Kidney (tissue), 14 donors: ENCODE data around the gene AIFM3. TPM values are rescaled to one million over a fixed set of nuclear protein-coding genes. Genes with fewer than 3 reads are reported as not detected.

Experiments
- DNase-seq, 5 donors: peaks; one replicate each; pipeline ENCODE4 v3.0.0-alpha.2; 2013 to 2020
- FAIRE-seq: peaks from 2 replicates; lab custom pipeline; 2012; peaks lifted over from hg19 to GRCh38; lab: Jason Lieb, UNC
- H3K27ac ChIP-seq, 2 donors: one replicate each; pipeline ENCODE4 v1.7.0; 2013; ENCODE audit warnings: low read depth in 2 of 2, low read length in 2 of 2, inconsistent platforms in 1 of 2
- H3K27me3 ChIP-seq: one replicate; pipeline ENCODE4 v1.7.1; 2013; ENCODE audit warnings: low read length, inconsistent platforms; ENCODE audit not compliant: control insufficient read depth, insufficient read depth
- H3K36me3 ChIP-seq, 3 donors: one replicate each; pipeline versions ENCODE4 v1.7.0 to v1.7.1; 2013; ENCODE audit warnings: low read length in 3 of 3, control low read depth in 1 of 3, inconsistent platforms in 1 of 3; ENCODE audit not compliant: insufficient read depth in 3 of 3, control insufficient read depth in 2 of 3
- H3K4me1 ChIP-seq, 3 donors: one replicate each; pipeline versions ENCODE4 v1.7.0 to v1.7.1; 2013; ENCODE audit warnings: low read length in 3 of 3, inconsistent platforms in 1 of 3, low read depth in 1 of 3; ENCODE audit not compliant: control insufficient read depth in 2 of 3, insufficient read depth in 2 of 3
- H3K4me3 ChIP-seq, 3 donors: one replicate each; pipeline versions ENCODE4 v1.7.0 to v1.8.1; 2013; ENCODE audit warnings: low read length in 3 of 3, control low read depth in 1 of 3, inconsistent platforms in 1 of 3
- H3K9ac ChIP-seq, 3 donors: one replicate each; pipeline versions ENCODE4 v1.7.0 to v1.7.1; 2013; ENCODE audit warnings: low read length in 3 of 3, control low read depth in 1 of 3, inconsistent platforms in 1 of 3
- H3K9me3 ChIP-seq, 3 donors: one replicate each; pipeline versions ENCODE4 v1.7.0 to v1.7.1; 2013; ENCODE audit warnings: low read length in 3 of 3, control low read depth in 1 of 3, inconsistent platforms in 1 of 3; ENCODE audit not compliant: control insufficient read depth in 2 of 3, insufficient read depth in 1 of 3
- intact Hi-C: fragments of 100-400 bp; cut with DNase I; formaldehyde crosslinking; loops from one replicate; pipeline ENCODE4 v1.11.1; 2022
- polyA plus RNA-seq: library from polyadenylated mRNA; stranded (reverse); fragments of 350-450 nt; fragmentation: Illumina TruSeq; extraction: RNeasy Lipid Tissue Mini Kit (QIAGEN cat#74804); gene quantifications from one replicate; pipeline ENCODE4 v1.2.3, GENCODE V29; 2014; ENCODE audit warnings: low read depth, low replicate concordance; ENCODE audit not compliant: insufficient read depth
- total RNA-seq: library from RNA; stranded (reverse); fragmentation: NEBNext Ultra II Directional; extraction: Animal tissue kit (Norgen Biotek cat#: 25700); gene quantifications from one replicate; pipeline ENCODE4 v1.2.1, GENCODE V29; 2021
- TF ChIP-seq, protein P1 (sequence below): IDR thresholded peaks from 3 replicates; pipeline ENCODE4 v1.5.1; 2012; ENCODE audit warnings: mild to moderate bottlenecking, moderate library complexity, borderline replicate concordance; ENCODE audit not compliant: insufficient read depth; ENCODE audit errors: extremely low read depth
- donor health status: control.
- donor health status: control.
- donor health status: control.
- donor health status: control.
- donor health status: control.
- donor health status: DM: yes; HTN: yes; CAD: no.
- donor health status: Normal renal cell carcinoma (clear cell type).

The AIFM3 gene
- total and polyA plus RNA-seq, 2 donors from 2014 or later: 3.1 to 4.4 TPM

DNA sequence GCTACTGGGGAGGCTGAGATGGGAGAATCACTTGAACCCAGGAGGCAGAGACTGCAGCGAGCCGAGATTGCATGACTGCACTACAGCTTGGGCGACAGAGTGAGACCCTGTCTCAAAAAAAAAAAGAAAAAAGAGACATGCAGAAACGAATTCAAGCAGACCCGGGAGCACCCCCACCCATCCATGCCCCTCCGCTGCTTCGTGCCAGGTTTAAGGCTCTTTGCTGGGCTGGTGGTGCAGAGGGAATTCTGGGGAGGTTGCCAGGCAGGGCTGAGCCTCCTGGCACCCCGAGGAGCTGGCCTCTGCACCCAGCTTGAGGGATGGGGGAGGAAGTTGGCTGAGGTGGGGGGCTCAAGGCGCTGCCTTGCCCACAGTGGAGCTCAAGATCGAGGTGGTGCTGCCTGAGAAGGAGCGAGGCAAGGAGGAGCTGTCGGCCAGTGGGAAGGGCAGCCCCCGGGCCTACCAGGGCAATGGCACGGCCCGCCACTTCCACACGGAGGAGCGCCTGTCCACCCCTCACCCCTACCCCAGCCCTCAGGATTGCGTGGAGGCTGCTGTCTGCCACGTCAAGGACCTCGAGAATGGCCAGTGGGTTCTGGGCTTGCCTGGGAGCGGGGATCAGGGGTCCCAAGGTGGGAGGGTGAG lies 6.0 kb downstream of the AIFM3 start:
- no peak overlapping the region for H3K4me3 ChIP-seq
- H3K9ac ChIP-seq: no peak overlapping the region
- TF ChIP-seq, protein P1, sequence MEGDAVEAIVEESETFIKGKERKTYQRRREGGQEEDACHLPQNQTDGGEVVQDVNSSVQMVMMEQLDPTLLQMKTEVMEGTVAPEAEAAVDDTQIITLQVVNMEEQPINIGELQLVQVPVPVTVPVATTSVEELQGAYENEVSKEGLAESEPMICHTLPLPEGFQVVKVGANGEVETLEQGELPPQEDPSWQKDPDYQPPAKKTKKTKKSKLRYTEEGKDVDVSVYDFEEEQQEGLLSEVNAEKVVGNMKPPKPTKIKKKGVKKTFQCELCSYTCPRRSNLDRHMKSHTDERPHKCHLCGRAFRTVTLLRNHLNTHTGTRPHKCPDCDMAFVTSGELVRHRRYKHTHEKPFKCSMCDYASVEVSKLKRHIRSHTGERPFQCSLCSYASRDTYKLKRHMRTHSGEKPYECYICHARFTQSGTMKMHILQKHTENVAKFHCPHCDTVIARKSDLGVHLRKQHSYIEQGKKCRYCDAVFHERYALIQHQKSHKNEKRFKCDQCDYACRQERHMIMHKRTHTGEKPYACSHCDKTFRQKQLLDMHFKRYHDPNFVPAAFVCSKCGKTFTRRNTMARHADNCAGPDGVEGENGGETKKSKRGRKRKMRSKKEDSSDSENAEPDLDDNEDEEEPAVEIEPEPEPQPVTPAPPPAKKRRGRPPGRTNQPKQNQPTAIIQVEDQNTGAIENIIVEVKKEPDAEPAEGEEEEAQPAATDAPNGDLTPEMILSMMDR: no peak
- DNase-seq (no peak), FAIRE-seq (no peak)
- no peaks in the 10 kb centered on the region for H3K4me1 ChIP-seq
- no peaks in the 10 kb centered on the region for H3K27me3 ChIP-seq
- no peaks in the 10 kb centered on the region for H3K36me3 ChIP-seq
- intact Hi-C loops: no loop called here
- no peaks in the 10 kb centered on the region for H3K9me3 ChIP-seq
- H3K27ac ChIP-seq: no peak overlapping the region

DNA sequence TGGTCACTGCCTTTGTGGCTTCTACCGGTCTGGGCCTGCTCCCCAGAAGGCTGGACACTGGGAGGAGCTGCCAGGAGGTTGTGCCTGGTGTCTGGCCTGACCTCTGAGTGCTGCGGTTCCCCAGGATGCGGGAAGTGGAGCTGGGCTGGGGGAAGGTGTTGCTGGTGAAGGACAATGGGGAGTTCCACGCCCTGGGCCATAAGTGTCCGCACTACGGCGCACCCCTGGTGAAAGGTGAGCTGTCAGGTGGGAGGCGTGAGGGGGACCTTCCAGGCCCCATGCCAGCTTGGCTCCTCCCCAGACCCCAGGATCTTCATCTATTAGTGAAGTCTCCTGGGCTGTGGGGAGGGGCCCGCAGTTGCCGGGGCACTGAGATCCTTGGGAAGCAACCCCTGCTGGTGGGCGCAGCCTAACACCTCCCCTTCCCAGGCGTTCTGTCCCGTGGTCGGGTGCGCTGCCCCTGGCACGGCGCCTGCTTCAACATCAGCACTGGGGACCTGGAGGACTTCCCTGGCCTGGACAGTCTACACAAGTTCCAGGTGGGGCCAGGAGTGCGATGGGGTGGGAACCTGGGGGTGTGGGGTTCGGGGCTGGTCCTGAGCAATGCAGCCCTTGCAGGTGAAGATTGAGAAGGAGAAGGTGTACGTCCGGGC lies 6.7 kb downstream of the AIFM3 start:
- FAIRE-seq (no peak), DNase-seq (peak in 1 of 5 donors; percentile 68)
- Histone ChIP-seq H3K27me3 (no peaks in the 10 kb centered on the region), H3K9me3 (no peaks in the 10 kb centered on the region), H3K27ac (no peak overlapping the region), H3K36me3 (no peaks in the 10 kb centered on the region), H3K4me1 (no peaks in the 10 kb centered on the region), H3K4me3 (no peak overlapping the region), H3K9ac (no peak overlapping the region)
- TF ChIP-seq, protein P1: no peak
- intact Hi-C loops: no loop called here

DNA sequence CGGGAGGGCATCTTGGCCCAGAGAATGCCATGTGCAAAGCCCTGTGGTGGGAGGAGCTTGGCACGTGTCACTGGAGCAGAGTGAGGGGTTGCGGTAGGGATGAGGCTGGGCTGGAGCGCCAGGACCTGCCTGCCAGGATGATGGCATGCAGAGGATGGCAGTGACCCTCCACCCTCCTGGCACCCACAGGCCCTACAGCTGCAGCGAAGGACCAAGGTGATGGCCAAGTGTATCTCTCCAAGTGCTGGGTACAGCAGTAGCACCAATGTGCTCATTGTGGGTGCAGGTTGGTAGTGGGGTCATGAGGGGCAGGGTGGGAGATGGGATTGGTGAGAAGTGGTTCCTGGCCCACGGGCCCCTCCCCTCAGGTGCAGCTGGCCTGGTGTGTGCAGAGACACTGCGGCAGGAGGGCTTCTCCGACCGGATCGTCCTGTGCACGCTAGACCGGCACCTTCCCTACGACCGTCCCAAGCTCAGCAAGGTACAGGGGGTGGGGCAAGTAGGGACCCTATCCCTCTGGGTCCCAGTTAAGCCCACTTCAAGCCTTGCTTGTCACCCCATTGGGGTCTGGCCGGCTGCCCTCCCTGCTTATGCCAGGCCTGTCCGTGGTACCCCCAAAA lies 7.4 kb downstream of the AIFM3 start:
- Histone ChIP-seq H3K36me3 (no peaks in the 10 kb centered on the region), H3K4me1 (peaks cover 0 to under 1% (median under 1%) of the 10 kb centered on the region in 3 donors), H3K4me3 (no peak overlapping the region), H3K27me3 (no peaks in the 10 kb centered on the region), H3K9me3 (no peaks in the 10 kb centered on the region), H3K27ac (no peak overlapping the region), H3K9ac (no peak overlapping the region)
- TF ChIP-seq, protein P1: no peak
- FAIRE-seq (no peak), DNase-seq (no peak)
- intact Hi-C loops: no loop called here
